ENCODE results near the gene TLN1.

DNA sequence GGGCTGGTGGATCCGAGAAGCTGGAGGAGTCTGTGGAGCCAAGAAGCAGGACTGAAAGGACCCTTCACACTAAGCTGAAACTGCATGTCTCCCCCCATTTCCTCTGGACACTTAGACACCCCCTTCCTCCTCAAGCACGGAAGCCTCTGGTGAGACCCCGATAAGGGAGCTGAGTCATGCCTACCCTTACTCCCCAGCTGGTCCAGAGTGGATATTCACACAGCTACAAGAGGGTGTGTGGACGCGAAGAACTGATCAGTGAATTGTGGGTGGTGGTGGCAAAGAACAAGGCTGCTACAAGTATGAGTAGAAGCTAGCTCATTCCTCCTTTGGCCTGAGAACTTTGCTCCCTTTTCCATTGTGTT, 4.3 kb downstream of the TLN1 start:
- TF ChIP-seq GATA2 (IDR thresholded peaks at IDR 0.05; ENCODE audit: low read depth, low read length) (no peak), GATA3 (IDR thresholded peaks at IDR 0.05; ENCODE audit: low read depth, low read length) (no peak)

Data from SH-SY5Y (cell line).